CD4-positive, alpha-beta memory T cell (primary cell): ENCODE results near the gene CASP10. TPM values are rescaled to one million over a fixed set of nuclear protein-coding genes. Genes with fewer than 3 reads are reported as not detected.

Experiments used
- CTCF ChIA-PET: fragments of 350-600 bp; sonication (Branson Sonifier 250); formaldehyde crosslinking; loops from one replicate; lab custom pipeline; 2021; ENCODE audit warnings: inconsistent platforms; ENCODE audit not compliant: partially characterized antibody; lab: Charles Lee
- POLR2A ChIA-PET: fragments of 350-600 bp; sonication (Branson Sonifier 250); formaldehyde crosslinking; loops from one replicate; lab custom pipeline; 2021; ENCODE audit not compliant: partially characterized antibody; lab: Charles Lee
- DNase-seq, 5 donors: peaks; one replicate each; pipeline versions ENCODE4 v3.0.0 to v3.0.0-alpha.2; 2020 to 2022; ENCODE audit warnings: mixed read lengths in 1 of 5
- H3K27ac ChIP-seq: one replicate; pipeline ENCODE4 v1.7.0; 2013; ENCODE audit warnings: low read depth, low read length
- H3K27me3 ChIP-seq: 2 replicates; pipeline ENCODE4 v1.7.0; 2013; ENCODE audit warnings: mild to moderate bottlenecking, low read length, moderate library complexity; ENCODE audit not compliant: insufficient read depth
- H3K36me3 ChIP-seq: 2 replicates; pipeline ENCODE4 v1.7.0; 2013; ENCODE audit warnings: mild to moderate bottlenecking, low read length, moderate library complexity; ENCODE audit not compliant: insufficient read depth
- H3K4me1 ChIP-seq: 2 replicates; pipeline ENCODE4 v1.7.0; 2013; ENCODE audit warnings: mild to moderate bottlenecking, low read length, moderate library complexity; ENCODE audit not compliant: insufficient read depth
- H3K4me3 ChIP-seq, 2 donors: one replicate each; pipeline ENCODE4 v1.7.0; 2013; ENCODE audit warnings: low read length in 2 of 2, mild to moderate bottlenecking in 1 of 2
- H3K9me3 ChIP-seq, 2 donors: one replicate each; pipeline ENCODE4 v1.7.0; 2013; ENCODE audit warnings: low read length in 2 of 2, control low read depth in 1 of 2; ENCODE audit not compliant: control insufficient read depth in 1 of 2
- H3K27ac Mint-ChIP-seq, 7 donors: one replicate each; pipeline ENCODE4 v1.8.0; 2020 to 2021; ENCODE audit warnings: mixed read lengths in 7 of 7, mild to moderate bottlenecking in 6 of 7, inconsistent platforms in 3 of 7, moderate library complexity in 3 of 7
- H3K27me3 Mint-ChIP-seq, 2 donors: one replicate each; pipeline ENCODE4 v1.8.0; 2020 to 2021; ENCODE audit warnings: mixed read lengths in 2 of 2
- H3K36me3 Mint-ChIP-seq, 2 donors: one replicate each; pipeline ENCODE4 v1.8.0; 2020 to 2021; ENCODE audit warnings: mixed read lengths in 2 of 2, inconsistent platforms in 1 of 2, mild to moderate bottlenecking in 1 of 2
- H3K4me1 Mint-ChIP-seq, 4 donors: one replicate each; pipeline ENCODE4 v1.8.0; 2020 to 2021; ENCODE audit warnings: mixed read lengths in 4 of 4, mild to moderate bottlenecking in 1 of 4
- H3K4me3 Mint-ChIP-seq, 8 donors: one replicate each; pipeline ENCODE4 v1.8.0; 2020 to 2021; ENCODE audit warnings: mixed read lengths in 8 of 8, mild to moderate bottlenecking in 7 of 8, moderate library complexity in 6 of 8, inconsistent platforms in 3 of 8
- H3K9me3 Mint-ChIP-seq, 8 donors: one replicate each; pipeline ENCODE4 v1.8.0; 2020 to 2021; ENCODE audit warnings: mixed read lengths in 8 of 8, mild to moderate bottlenecking in 5 of 8, inconsistent platforms in 3 of 8, moderate library complexity in 1 of 8
- intact Hi-C: fragments of 100-400 bp; cut with micrococcal nuclease; formaldehyde crosslinking; loops from one replicate; pipeline ENCODE4 v1.15.1; 2023
- polyA plus RNA-seq, 2 donors: library from polyadenylated mRNA; unstranded; fragments of 300-500 nt; fragmentation: Illumina TruSeq; gene quantifications; one replicate each; pipeline ENCODE4 v1.2.3, GENCODE V29; 2021
- total RNA-seq, 2 experiments: library from RNA; stranded (reverse); gene quantifications; one replicate each; pipeline ENCODE4 v1.2.3, GENCODE V29; 2021

The CASP10 gene
- total and polyA plus RNA-seq, 4 experiments from 2014 or later = 15.3 to 36.6 (median 23.0) TPM

DNA sequence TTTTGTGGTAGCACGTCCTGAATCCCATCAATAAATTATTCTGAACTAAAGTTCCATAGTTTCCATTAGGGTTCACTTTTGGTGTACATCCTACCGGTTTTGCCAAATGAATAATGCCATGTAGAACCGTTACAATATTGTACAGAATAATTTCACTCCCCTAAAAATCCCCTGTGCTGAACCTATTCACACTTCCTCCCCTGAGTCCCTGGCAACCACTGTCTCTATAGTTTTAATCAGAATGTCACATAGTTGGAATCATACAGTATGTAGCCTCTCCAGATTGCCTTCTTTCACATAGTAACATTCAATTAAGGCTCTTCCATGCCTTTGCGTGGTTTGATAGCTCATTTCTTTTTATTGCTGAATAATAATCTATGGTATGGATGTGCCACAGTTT is 67.8 kb downstream of the CASP10 start:
- Mint-ChIP-seq H3K27me3 (no peaks in the 10 kb centered on the region), H3K4me1 (peaks cover 57 to 92% (median 71%) of the 10 kb centered on the region in 4 donors), H3K27ac (peak overlapping the region; percentile 48 to 88 (median 79)), H3K9me3 (peaks cover 0 to 7% (median 0%) of the 10 kb centered on the region in 8 donors), H3K4me3 (peak overlapping the region in 4 of 8 donors; percentile 1 to 54 (median 26)), H3K36me3 (peaks cover 27 to 43% of the 10 kb centered on the region in 2 donors)
- ChIA-PET CTCF (interaction anchor here (0.7 to 8.7 kb wide), 4 partner anchors 10 to 18 kb away, joined by 3 to 71 read pairs (median 24); partner anchors contain the start of gene CASP8), POLR2A (interaction anchor here (1.7 to 4.6 kb wide), 2 partner anchors 12 to 13 kb away, joined by 4 to 72 read pairs; partner anchors contain the start of gene CASP8)
- peaks cover 86% of the 10 kb centered on the region for H3K4me1 ChIP-seq
- no peak for DNase-seq
- no peaks in the 10 kb centered on the region for H3K9me3 ChIP-seq
- H3K27me3 ChIP-seq = no peaks in the 10 kb centered on the region
- intact Hi-C loops = no loop called here
- no peaks in the 10 kb centered on the region for H3K36me3 ChIP-seq
- no peak overlapping the region for H3K27ac ChIP-seq
- no peak overlapping the region for H3K4me3 ChIP-seq

GRCh38 chr2:201254081-201254730 is 71.3 kb downstream of the CASP10 start:
- Histone ChIP-seq H3K36me3 (no peaks in the 10 kb centered on the region), H3K27ac (peak overlapping the region; percentile 43), H3K9me3 (no peaks in the 10 kb centered on the region), H3K4me1 (peaks cover 98% of the 10 kb centered on the region), H3K4me3 (no peak overlapping the region), H3K27me3 (no peaks in the 10 kb centered on the region)
- CTCF ChIA-PET = interaction anchor here (1.3 to 8.7 kb wide), 7 partner anchors 11 to 111 kb away, joined by 3 to 71 read pairs (median 13); partner anchors contain the start of gene CASP10
- POLR2A ChIA-PET = interaction anchor here (0.6 to 14.9 kb wide), 16 partner anchors 8 to 390 kb away, joined by 3 to 249 read pairs (median 7); partner anchors contain the start of genes CASP10, CASP8, CLK1 and STRADB
- H3K36me3 Mint-ChIP-seq = peaks cover 26 to 33% of the 10 kb centered on the region in 2 donors
- intact Hi-C loops = no loop called here
- H3K4me1 Mint-ChIP-seq = peaks cover 57 to 94% (median 78%) of the 10 kb centered on the region in 4 donors
- peak overlapping the region; percentile 90 to 99 (median 97) for H3K27ac Mint-ChIP-seq
- H3K9me3 Mint-ChIP-seq = peaks cover 0 to 7% (median under 1%) of the 10 kb centered on the region in 8 donors
- no peaks in the 10 kb centered on the region for H3K27me3 Mint-ChIP-seq
- peak in 2 of 5 donors; percentile 34 to 54 for DNase-seq
- peak overlapping the region; percentile 48 to 76 (median 58) for H3K4me3 Mint-ChIP-seq

GRCh38 chr2:201255408-201256033 is 72.6 kb downstream of the CASP10 start:
- Mint-ChIP-seq H3K36me3 (peaks cover 19 to 25% of the 10 kb centered on the region in 2 donors), H3K4me1 (peaks cover 51 to 91% (median 75%) of the 10 kb centered on the region in 4 donors), H3K9me3 (peaks cover 0 to 4% (median under 1%) of the 10 kb centered on the region in 8 donors), H3K27ac (peak overlapping the region; percentile 95 to 100 (median 99)), H3K4me3 (peak overlapping the region in 4 of 8 donors; percentile 40 to 89 (median 68)), H3K27me3 (no peaks in the 10 kb centered on the region)
- Histone ChIP-seq H3K4me3 (no peak overlapping the region), H3K36me3 (no peaks in the 10 kb centered on the region), H3K4me1 (peaks cover 97% of the 10 kb centered on the region), H3K9me3 (no peaks in the 10 kb centered on the region), H3K27me3 (no peaks in the 10 kb centered on the region), H3K27ac (peak overlapping the region; percentile 86)
- intact Hi-C loops = loop anchor here (5.0 kb wide), 1 partner anchor 777 kb away; the partner anchor contains the start of gene FZD7
- POLR2A ChIA-PET = interaction anchor here (0.7 to 14.9 kb wide), 8 partner anchors 9 to 139 kb away, joined by 3 to 249 read pairs (median 22); partner anchors contain the start of gene CFLAR
- CTCF ChIA-PET = interaction anchor here (1.0 to 8.7 kb wide), 7 partner anchors 8 to 23 kb away, joined by 3 to 72 read pairs (median 4); no protein-coding TSS in a partner anchor
- no peak for DNase-seq

DNA sequence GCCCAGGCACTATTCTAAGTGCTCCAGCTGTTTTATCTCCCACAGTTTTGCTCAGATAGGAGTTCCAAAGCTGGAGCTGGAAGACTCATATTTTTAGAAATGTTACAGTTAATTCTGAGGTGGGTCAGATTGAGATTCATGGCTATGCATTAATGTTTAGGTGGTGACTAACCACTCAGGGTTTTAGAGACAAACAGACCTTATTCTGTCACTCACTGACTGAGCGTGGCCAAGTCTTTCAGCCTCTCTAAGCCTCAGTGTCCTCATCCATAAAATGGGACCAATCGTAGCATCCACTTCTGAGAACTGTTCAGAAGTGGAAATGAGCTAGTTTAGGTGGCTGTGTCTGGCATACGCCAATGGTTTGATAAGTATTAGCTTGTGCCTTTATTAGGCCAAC is 73.1 kb downstream of the CASP10 start:
- Mint-ChIP-seq H3K27me3 (no peaks in the 10 kb centered on the region), H3K4me3 (peak overlapping the region in 5 of 8 donors; percentile 22 to 93 (median 92)), H3K4me1 (peaks cover 46 to 87% (median 71%) of the 10 kb centered on the region in 4 donors), H3K36me3 (peaks cover 20 to 21% of the 10 kb centered on the region in 2 donors), H3K27ac (peak overlapping the region; percentile 95 to 100 (median 99)), H3K9me3 (peaks cover 0 to 4% (median 0%) of the 10 kb centered on the region in 8 donors)
- Histone ChIP-seq H3K27ac (peak overlapping the region; percentile 86), H3K4me3 (no peak overlapping the region), H3K9me3 (no peaks in the 10 kb centered on the region), H3K36me3 (no peaks in the 10 kb centered on the region), H3K4me1 (peaks cover 92% of the 10 kb centered on the region), H3K27me3 (no peaks in the 10 kb centered on the region)
- no peak for DNase-seq
- intact Hi-C loops = loop anchor here (5.0 kb wide), 1 partner anchor 776 kb away; the partner anchor contains the start of gene FZD7
- POLR2A ChIA-PET = interaction anchor here (0.7 to 14.9 kb wide), 8 partner anchors 8 to 139 kb away, joined by 3 to 249 read pairs (median 22); partner anchors contain the start of gene CFLAR
- CTCF ChIA-PET = interaction anchor here (1.0 to 8.7 kb wide), 6 partner anchors 8 to 23 kb away, joined by 3 to 72 read pairs (median 6); no protein-coding TSS in a partner anchor

GRCh38 chr2:201257381-201257955 is 74.5 kb downstream of the CASP10 start:
- H3K36me3 ChIP-seq = no peaks in the 10 kb centered on the region
- intact Hi-C loops = loop anchor here (5.0 kb wide), 1 partner anchor 775 kb away; the partner anchor contains the start of gene FZD7
- no peaks in the 10 kb centered on the region for H3K27me3 Mint-ChIP-seq
- DNase-seq = peak; percentile 64 to 81 (median 76)
- H3K27ac Mint-ChIP-seq = peak overlapping the region; percentile 95 to 100 (median 99)
- ChIA-PET POLR2A (interaction anchor here (0.6 to 14.9 kb wide), 18 partner anchors 9 to 1008 kb away, joined by 3 to 249 read pairs (median 5); partner anchors contain the start of genes CASP10, CFLAR, CLK1 and NOP58), CTCF (interaction anchor here (1.9 to 8.7 kb wide), 3 partner anchors 20 to 24 kb away, joined by 7 to 72 read pairs (median 71); no protein-coding TSS in a partner anchor)
- peak overlapping the region; percentile 89 to 93 (median 92) for H3K4me3 Mint-ChIP-seq
- H3K4me1 ChIP-seq = peaks cover 79% of the 10 kb centered on the region
- peak overlapping the region; percentile 86 for H3K27ac ChIP-seq
- H3K27me3 ChIP-seq = no peaks in the 10 kb centered on the region
- peaks cover 41 to 82% (median 63%) of the 10 kb centered on the region in 4 donors for H3K4me1 Mint-ChIP-seq
- peak overlapping the region; percentile 57 to 58 for H3K4me3 ChIP-seq
- peaks cover 20 to 23% of the 10 kb centered on the region in 2 donors for H3K36me3 Mint-ChIP-seq
- no peaks in the 10 kb centered on the region for H3K9me3 ChIP-seq
- peaks cover 0 to 2% (median 0%) of the 10 kb centered on the region in 8 donors for H3K9me3 Mint-ChIP-seq
